Measurements from ENCODE around the gene ADAMTSL5.

- TF ChIP-seq, protein P1, sequence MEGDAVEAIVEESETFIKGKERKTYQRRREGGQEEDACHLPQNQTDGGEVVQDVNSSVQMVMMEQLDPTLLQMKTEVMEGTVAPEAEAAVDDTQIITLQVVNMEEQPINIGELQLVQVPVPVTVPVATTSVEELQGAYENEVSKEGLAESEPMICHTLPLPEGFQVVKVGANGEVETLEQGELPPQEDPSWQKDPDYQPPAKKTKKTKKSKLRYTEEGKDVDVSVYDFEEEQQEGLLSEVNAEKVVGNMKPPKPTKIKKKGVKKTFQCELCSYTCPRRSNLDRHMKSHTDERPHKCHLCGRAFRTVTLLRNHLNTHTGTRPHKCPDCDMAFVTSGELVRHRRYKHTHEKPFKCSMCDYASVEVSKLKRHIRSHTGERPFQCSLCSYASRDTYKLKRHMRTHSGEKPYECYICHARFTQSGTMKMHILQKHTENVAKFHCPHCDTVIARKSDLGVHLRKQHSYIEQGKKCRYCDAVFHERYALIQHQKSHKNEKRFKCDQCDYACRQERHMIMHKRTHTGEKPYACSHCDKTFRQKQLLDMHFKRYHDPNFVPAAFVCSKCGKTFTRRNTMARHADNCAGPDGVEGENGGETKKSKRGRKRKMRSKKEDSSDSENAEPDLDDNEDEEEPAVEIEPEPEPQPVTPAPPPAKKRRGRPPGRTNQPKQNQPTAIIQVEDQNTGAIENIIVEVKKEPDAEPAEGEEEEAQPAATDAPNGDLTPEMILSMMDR (IDR thresholded peaks at IDR 0.05; ENCODE audit: poor library complexity, severe bottlenecking): no peak
- no peak for TF ChIP-seq EZH2 (IDR thresholded peaks at IDR 0.05; ENCODE audit: borderline replicate concordance, insufficient read depth, low read length, poor library complexity, severe bottlenecking)
- no peak for TF ChIP-seq POLR2AphosphoS5 (IDR thresholded peaks at IDR 0.05)
- no peak for TF ChIP-seq REST (IDR thresholded peaks at IDR 0.05; ENCODE audit: borderline replicate concordance)
- TF ChIP-seq EP300 (conservative IDR thresholded peaks at IDR 0.05; ENCODE audit: poor library complexity, severe bottlenecking): no peak
These were observed 7.8 kb downstream of the ADAMTSL5 start for GRCh38 chr19:1505012-1505411.

All from neural cell (in vitro differentiated cells).